GM19324 (cell line): ENCODE data around the gene CENPV.
A peak's percentile ranks its signal among the peaks of the same experiment; 100 is the strongest.

Source experiments
- ATAC-seq: cut with Tn5 transposase; IDR thresholded peaks from one replicate; pipeline ENCODE4 v1.9.1; 2021; ENCODE audit warnings: mild to moderate bottlenecking, moderate library complexity; ENCODE audit not compliant: unreplicated experiment, low FRiP score

The CENPV gene

GRCh38 chr17:16363749-16364536 is 10.7 kb upstream of the CENPV start:
- ATAC-seq, result no peak

- no peak for ATAC-seq
Observed at GRCh38 chr17:16361874-16362273, 8.6 kb upstream of the CENPV start.

- no peak for ATAC-seq
Observed at GRCh38 chr17:16358394-16358793, 5.1 kb upstream of the CENPV start.

- ATAC-seq, result no peak
Observed at GRCh38 chr17:16354585-16354984, 1.3 kb upstream of the CENPV start.

DNA sequence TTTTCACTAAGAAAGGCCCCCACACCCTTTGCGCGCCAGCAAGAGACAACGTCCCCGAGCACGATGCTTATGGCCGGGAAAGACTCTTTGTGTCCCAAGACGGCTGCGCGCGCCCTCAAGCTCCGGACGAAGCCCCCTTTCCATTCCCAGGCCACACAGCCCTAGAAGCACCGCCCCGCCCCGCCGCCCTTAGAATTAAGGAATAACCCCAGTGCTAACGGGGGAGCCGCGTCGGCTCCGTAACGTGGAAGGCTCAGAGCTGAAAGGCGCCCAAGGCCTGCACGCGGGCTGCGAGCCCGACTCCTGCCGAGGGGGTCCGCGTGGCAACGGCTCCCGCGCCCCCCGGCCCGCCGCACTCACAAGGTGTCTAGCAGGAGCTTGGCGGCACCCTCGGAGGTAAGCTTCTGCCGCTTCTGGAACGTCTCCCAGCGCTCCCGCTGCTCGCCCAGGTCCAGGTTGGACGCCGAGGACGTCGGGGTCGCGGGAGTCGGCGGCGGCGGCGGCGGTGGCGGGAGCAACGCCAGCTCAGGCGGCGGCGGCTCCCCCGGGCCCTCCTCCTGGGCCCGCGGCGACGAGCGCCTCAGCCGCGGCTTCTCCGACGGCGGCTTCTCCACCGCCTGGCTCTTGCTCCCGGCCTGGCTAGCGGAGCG is 477 bp downstream of the CENPV start:
- peak; percentile 61 for ATAC-seq

DNA sequence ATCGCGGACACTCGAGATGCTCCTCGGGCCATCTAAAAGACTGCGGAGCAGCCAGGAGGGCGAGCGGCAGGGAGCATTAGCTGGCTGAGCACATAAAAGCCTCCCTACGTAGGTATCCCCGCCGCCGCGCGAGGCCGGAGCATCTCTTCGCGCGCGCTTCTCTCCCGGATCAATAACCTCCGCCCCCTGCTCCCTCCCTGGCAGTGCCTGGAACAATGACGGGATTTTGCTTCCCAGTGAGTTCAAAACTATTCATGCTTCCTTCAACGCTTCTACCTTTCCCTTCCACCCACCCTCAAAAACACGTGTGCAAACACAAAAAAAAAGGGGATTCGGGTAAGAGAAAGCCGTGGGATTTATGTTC is 984 bp downstream of the CENPV start:
- no peak for ATAC-seq

DNA sequence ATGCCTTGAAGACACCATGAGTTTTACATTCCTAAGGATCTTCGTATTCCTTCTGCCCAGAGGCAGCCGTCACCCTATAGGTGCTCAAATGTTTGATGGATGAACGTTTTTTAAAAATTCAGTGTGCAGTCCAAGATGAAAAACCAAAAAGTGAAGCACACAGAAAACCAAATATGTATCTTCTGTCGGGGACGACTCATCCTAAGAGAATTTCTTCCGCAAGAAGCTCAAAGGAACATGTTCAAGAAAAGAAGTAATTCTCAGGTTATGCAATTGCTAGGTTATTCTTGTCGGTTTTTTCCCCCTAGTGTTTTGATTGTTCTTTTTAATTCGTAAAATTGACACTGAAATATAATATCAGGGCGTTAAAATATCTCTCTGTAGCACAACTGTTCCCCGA is 1.4 kb downstream of the CENPV start:
- ATAC-seq, result no peak

- no peak for ATAC-seq
Observed at GRCh38 chr17:16349431-16349830, 3.8 kb downstream of the CENPV start.

- no peak for ATAC-seq
Observed at GRCh38 chr17:16348586-16348985, 4.7 kb downstream of the CENPV start.

GRCh38 chr17:16346721-16347271 is 6.5 kb downstream of the CENPV start:
- ATAC-seq, result no peak

GRCh38 chr17:16345565-16345964 is 7.7 kb downstream of the CENPV start:
- ATAC-seq, result no peak

- no peak for ATAC-seq
Observed at GRCh38 chr17:16343569-16343968, 9.7 kb downstream of the CENPV start.

DNA sequence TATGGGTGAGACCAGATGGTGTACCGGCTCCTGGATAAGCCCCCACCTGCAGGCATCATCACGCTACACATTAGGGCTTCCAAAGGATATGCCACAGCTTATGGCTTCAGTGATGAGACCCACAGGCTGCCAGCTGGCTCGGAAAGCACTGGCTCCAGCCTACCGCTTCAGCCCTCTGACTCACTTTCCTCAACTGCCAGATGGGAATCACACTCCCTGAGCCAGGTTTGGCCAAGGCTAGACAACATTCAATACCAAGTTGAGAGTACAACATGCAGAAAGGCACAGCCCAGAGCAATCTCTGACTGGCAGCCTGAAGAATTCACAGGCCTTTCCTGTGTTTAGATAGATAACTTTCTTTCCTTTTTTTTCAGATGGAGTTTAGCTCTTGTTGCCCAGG is 10.3 kb downstream of the CENPV start:
- no peak for ATAC-seq

DNA sequence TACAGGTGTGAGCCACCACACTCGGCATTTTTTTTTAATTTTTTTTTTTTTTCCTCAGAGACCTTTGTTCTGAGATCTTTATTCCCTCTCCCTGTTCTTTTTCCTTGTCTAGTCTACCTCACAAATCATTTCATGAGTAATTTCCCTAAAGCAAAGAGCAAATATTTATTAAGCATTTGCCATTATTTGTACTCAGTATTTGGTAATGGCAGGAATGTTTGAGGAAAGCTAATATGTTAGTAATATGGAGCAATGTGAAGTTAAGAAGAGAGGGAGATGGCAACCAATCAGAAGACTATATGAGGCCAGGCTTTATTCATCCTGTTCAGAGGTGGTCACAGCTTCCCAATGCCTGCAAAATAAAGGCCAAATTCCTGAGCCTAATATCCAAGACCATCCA is 13.3 kb downstream of the CENPV start:
- ATAC-seq, result no peak

DNA sequence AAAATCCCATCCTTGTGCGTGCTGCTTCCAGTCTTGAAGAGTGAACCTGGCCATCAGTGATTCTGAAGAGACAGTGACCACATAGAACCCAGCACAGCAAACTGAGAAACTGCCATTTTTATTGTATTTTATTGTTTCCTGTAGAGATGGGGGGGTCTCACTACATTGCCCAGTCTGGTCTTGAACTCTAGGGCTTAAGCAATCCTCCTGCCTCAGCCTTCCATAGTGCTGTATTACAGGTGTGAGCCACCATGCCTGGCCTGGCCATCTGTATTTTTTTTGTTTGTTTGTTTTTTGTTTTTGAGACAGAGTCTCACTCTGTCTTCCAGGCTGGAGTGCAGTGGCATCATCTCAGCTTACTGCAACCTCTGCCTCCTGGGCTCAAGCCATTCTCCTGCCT is 13.9 kb downstream of the CENPV start:
- ATAC-seq, result no peak

GRCh38 chr17:16338391-16338790 is 14.9 kb downstream of the CENPV start:
- ATAC-seq, result no peak

- no peak for ATAC-seq
Observed at GRCh38 chr17:16329519-16330271, 23.6 kb downstream of the CENPV start.

DNA sequence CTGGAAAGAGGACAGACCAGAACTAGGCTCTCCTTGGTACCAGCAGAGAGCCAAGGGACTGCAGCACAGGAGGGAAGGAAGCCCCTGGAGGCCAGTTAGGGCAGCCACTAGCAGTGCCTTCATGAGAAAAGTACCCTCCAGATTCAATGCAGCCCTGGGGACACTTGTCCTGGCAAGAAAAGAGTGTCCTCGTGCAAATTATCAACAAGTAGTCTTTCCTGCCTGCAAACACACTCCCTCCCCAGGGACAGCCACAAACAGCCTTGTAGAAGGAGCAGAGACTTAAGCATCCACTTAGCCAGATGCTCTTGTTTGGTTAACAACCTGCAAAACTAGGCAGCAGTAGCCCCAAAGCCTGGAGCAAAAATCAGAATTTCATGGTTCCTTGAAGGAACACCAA is 24.3 kb downstream of the CENPV start:
- ATAC-seq, result no peak

- no peak for ATAC-seq
Observed at GRCh38 chr17:16327018-16327417, 26.3 kb downstream of the CENPV start.

DNA sequence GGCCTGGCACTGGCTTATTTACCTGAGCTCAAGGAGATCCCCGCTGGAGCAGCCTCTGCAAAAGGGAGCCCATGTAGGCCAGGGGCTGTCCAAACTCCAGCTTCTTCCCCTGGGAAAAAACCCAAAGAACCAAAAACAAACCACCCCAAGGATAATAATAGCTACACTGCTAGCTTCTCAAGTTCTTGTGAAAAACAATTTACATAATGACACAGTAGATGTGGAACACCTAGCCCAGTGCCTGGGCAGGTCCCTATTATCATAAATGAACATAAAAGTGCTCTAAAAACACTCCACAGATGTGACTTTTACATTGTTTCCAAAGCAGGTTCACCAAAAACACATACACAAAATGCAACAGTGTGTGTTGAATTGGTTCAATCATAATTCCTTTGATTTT is 27.3 kb downstream of the CENPV start:
- ATAC-seq, result no peak

- ATAC-seq, result no peak
Observed at GRCh38 chr17:16322636-16323035, 30.6 kb downstream of the CENPV start.
